ENCODE measurements around the gene NSF.
"Not testable (repeated sequence)": the region's sequence is repeated elsewhere in the genome, so short reads cannot be mapped to it uniquely, and the experiment has no call there.

Gene NSF

DNA sequence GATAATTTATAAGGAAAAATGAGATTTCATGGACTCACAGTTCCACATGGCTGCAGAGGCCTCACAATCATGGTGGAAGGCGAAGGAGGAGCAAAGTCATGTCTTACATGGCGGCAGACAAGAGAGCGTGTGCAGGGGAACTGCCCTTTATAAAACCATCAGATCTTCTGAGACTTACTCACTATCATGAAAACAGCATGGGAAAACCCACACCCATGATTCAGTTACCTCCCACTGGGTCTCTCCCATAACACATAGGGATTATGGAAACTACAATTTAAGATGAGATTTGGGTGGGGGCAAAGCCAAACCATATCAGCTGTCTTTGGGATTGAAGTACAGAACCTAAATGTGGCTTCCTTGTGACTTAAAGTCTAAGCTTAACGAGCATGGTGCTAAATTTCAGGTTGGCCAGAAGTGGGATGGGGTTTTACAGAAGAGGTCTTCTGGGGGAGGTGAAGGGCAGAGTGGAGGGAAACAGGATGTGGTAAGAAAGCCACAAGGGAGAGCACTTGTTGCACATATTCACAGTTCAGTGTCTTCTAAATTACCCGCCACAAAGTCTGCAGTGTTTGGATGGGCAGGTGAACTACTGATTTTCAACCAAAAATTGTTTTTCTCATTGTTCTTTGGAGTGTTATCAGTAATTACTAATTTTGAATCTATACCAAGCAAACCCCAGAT is 38.4 kb downstream of the NSF start:
- not testable (repeated sequence) for DNase-seq (ENCODE audit: low read depth in 2 of 2)

DNA sequence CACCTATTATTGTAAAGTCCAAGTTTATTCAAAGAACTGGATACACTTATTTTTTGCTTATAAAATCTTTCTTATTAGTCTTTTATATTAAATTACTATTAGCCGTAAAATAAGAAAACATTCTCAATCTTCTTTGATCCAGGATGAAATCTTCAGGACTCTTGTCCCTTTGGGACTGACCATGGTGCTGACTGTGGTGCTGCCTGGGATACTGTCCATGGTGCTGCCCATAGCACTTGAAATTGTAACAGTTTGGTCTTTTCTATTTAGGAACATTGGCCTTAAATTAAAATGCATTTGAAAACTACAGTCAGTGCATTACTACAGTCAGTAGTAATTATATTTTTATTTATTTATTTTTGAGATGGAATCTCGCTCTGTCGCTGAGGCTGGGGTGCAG is 41.7 kb downstream of the NSF start:
- DNase-seq (ENCODE audit: low read depth in 2 of 2) = not testable (repeated sequence)

DNA sequence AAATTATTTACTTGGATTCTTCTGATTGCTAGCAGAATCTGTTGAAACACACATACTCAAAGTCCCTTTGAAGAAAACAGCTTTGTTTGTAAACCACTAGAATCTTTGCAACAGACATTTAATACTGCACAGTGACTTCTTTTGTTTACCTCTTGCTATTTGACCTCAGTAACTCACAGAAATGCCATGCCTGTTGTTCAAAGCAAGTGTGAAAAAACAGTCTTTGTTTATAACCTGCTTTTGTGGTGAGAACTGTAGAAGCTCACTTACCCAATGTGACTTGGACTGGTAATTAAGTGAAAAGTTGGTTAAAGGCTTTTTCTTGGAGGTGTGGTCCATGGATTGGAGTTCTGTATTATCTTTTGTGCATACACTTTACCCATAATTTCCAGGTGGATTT is 44.4 kb downstream of the NSF start:
- not testable (repeated sequence) for DNase-seq (ENCODE audit: low read depth in 2 of 2)

DNA sequence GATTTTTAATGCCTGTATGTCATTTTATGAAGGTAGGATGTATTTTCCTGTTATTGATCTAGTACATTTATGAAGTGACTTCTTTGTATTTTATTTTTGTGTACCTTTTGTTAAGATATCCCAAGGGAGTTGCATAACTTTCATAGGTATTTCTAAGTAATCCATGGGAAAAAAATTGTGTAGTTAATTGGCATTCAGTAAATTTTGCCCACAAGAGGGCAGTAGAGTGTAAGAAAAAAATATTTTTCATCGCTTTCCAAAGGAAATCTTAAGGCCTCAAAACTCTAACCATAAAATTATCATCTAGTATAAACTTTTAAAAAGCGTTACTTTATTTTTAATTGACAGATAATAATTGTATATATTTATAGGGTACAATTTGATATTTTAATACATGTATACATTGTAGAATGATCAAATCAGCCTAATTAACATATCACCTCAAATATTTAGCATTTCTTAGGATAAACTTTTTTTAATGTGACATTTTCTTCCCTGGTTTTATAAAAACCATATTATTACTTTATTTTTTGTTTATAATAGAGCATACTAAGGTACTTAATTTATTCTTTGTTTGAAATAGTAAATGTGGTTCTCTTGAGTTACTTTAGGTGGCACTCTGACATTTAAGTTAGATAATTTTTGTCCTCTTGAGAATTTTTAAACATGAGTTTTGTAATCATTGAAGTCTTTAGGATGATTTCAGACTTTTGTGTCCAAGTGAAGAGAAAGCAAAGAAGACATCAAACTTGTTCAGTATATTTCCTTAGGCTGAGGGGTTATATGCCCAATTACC is 51.6 kb downstream of the NSF start:
- not testable (repeated sequence) for DNase-seq (ENCODE audit: low read depth in 2 of 2)

DNA sequence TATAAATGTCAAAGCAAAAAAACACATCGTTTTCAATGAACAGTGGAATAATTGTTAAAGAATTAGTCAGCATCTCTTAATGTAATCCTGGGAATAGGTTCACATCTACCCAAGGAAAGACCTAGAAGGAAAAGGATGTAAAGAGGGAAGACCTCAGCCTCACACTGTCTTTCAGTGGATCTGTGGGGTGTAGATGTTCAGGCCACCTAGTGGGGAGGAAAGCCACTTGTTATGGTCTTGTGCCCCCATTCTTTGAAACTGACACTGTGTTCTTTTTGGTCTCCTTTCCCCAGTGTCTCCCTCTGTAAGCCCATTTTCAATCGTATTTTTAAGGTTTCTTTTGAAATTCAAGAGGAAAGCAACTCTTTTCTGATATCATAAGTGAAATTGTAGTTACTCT is 56.8 kb downstream of the NSF start:
- not testable (repeated sequence) for DNase-seq (ENCODE audit: low read depth in 2 of 2)

DNA sequence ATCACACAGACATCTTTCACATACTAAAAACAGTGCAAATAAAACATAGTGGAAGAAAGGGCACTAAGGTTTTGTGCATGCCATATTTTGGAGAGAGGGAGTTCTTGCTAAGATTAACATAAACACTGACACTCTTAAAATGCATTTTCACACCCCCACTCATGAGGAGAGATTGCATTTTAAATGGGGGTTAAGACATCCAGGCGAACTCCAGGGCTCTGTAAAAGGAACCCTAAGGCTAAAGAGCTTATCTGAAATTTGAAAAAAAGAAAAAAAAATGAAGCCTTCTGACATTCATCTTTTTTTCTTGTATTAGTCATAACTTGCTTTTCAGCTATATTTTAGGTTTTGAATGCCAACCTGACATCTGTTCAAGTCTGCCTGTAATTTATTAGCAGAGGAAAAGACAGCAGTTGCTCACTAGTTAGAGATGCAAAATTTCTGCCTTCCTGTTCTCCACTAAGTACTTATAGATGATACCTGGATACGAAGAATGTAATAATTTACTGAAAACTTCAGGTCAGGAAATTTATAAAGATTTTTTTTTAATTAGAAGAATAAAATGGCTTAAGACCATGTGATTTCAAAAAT is 57.3 kb downstream of the NSF start:
- DNase-seq (ENCODE audit: low read depth in 2 of 2) = not testable (repeated sequence)

DNA sequence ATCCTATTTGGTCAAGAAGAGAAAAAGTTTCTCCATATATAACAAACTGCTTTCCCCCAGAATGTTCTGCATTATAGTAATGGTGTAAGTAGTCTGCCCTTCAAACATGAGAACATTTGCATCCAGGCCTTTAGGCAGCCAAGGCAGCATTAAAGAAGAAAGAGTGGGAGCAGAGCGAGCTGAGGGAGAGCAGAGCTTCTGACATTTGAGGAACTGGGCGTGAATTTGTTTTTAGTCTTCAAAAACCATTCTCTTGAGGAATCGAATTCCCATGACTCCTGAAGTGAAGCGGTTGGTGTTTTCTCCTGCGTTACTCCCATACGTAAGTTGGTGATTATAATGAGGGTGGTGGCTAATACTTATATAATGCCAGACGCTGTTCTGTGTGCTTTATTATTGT is 58.8 kb downstream of the NSF start:
- not testable (repeated sequence) for DNase-seq (ENCODE audit: low read depth in 2 of 2)

DNA sequence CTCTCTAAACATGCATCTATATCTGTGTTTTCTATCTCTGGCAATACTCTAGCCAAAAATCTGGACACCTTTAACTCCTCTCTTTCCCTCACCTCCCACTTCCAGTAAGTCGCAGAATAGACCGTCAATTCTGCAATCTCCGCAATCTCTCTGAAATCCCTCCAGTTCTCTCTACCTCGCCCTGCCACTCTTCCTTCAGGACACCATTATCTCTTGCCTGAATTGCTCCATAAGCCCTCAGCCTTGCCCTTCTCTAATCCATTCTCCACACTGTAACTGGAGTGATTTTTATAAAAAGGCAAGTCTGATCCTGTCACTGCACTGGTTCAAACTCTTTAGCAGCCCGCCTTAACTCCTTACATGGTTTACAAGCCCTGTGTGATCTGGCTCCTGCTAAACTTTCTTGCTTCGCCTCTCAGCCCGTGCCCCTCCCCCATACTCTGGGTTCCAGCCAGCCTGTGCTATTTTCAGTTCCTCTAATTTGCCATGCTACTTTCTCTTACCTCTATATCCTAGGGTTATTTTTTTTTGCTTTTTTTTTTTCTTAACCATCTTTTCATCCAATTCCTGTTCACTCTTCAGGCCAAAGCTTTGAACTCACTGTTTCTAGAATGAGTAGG is 61.7 kb downstream of the NSF start:
- not testable (repeated sequence) for DNase-seq (ENCODE audit: low read depth in 2 of 2)

DNA sequence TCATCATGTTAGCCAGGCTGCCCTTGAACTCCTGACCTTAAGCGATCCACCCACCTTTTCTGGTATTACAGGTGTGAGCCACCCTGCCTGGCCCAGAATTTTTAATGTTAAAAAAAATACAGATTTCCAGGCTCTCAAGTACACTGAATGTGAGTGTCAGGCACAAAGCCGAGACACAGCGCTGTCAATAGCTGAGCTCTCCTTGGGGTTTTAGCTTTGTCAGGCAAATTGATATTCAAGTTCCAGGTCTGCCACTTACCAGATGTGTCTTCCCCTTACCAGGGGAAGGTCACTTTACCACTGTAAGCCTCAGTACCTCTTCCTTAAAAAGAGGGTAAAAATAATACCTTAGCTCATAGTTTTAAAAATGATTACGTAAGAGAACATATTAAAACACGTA is 67.8 kb downstream of the NSF start:
- DNase-seq (ENCODE audit: low read depth in 2 of 2) = not testable (repeated sequence)

DNA sequence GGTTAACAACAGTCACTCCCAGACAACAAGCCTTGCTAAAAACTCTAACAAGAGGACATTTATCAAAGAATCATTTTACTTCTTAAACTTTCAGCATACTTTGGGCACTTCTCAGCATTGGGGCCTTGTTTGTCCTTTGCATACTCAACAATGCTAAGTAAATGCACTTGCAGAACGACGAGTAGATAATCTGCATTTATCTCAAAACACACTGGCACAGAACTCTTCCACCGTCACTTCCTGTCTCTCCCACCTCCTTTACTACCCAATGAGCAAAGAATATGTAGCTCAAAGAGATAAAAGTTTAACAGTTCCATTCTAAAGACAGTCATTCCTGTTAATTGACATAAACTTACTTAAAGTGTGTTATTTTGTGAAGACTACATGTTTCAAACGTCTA is 69.2 kb downstream of the NSF start:
- not testable (repeated sequence) for DNase-seq (ENCODE audit: low read depth in 2 of 2)

DNA sequence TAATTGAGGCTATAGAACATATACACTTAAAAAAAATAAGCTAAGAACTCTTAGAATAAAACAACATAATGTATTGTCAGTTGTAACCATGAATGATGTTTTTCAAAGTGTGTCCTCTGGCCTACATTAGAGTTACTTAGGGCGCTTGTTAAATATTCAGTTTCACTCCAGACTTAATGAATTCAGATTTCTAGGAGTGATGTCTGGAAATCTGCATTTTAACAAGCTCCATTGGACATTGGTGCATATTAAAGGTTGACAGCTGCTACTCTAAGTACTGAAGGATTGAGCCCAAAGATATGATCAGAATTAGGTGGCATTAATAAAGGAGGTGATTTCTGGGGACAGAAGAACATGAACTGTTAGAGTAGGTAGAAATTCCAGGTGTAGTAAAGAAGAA is 72.7 kb downstream of the NSF start:
- DNase-seq (ENCODE audit: low read depth in 2 of 2) = not testable (repeated sequence)

DNA sequence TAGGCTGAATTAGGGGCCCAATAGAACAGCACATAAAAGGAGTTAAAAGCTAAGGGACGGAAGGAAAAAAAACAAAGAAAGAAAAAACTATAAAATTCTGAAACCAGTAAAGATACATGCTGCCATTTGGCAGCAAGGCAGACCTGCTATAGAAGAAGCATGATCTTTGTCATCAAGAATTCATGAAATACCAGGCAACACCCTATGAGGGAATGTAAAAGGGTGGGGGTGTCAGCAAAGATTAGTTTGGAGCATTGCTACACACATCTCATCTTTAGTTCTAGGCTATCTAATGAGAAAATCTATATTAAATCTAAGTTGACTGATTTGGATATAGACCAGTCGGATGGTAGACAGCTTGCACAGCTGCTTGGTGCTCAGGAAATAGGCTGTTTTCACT is 73.1 kb downstream of the NSF start:
- DNase-seq (ENCODE audit: low read depth in 2 of 2) = not testable (repeated sequence)

DNA sequence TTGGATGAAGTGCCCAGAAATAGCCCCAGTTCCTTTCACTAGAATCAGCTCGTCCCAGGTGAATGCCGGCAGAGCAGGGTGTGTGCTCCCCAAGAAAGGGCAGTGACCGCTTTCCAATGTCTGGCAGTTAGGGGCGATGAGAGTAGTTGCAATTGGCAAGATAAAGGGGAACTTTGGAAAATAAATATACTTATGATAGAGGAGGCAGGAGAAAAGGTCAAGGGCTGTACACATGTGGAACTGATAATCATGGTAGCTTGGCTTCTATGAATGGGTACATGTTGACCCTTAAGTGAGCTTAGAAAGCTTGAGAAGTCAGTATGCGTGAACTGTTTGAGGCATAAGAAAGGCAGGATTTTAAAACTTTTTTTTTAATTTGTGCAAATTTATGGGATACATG is 75.5 kb downstream of the NSF start:
- DNase-seq (ENCODE audit: low read depth in 2 of 2) = not testable (repeated sequence)

DNA sequence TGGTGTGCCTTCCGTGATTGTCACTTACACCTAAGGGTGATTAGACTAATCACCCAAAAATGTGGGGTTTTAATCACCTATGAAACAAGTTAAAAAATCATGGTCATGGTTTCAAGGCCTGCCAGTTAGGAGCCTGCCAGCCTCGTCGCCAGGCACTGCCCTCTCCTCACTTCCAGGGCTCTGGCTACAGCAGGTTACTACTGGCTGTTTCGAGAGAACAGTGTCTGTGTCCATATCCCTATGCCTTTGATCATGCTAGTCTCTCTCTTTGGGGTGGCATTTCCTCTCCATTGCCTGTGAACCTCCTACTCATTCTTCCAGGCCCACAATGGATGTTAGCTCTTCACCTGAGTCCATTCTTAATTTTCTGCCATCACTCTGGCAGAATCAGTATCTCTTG is 80.3 kb downstream of the NSF start:
- DNase-seq (ENCODE audit: low read depth in 2 of 2) = not testable (repeated sequence)

DNA sequence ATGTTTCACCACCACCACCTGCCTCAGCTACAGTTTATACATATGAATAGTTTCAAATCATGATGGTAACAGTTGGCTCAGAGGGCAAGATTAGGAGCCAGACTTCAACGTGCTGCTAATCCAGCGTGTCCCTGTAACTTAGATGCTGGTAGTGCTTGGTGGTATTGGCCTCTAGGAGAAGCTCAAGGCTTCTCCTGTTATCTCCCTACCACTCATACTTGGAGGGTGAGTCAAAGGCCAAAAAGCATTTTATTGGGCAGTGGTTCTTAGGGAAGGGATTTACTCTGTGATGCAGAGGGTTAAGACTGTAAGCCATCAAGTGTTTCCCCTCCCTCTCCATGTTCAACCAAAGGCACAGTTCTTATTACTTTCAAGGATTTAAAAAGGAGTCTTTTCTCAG is 82.3 kb downstream of the NSF start:
- not testable (repeated sequence) for DNase-seq (ENCODE audit: low read depth in 2 of 2)

DNA sequence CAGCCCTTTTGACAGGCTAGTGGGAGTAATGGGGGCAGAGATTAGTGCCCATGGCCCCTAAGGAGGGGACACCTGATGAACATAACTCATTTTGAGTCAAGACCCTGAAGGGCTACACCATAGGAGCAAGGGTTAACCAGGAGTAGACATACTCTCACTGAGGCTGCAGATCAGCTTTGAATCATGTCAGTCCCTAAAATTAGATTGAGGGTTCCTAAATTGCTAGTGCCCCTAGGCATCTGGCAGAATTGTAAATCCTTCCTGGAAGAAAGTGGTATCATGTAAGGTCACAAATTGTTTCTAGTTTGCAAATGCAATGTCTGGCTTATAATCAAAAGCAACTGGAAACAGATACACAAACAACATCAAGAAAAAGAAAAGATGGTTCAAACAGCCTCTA is 87.3 kb downstream of the NSF start:
- DNase-seq (ENCODE audit: low read depth in 2 of 2) = not testable (repeated sequence)

DNA sequence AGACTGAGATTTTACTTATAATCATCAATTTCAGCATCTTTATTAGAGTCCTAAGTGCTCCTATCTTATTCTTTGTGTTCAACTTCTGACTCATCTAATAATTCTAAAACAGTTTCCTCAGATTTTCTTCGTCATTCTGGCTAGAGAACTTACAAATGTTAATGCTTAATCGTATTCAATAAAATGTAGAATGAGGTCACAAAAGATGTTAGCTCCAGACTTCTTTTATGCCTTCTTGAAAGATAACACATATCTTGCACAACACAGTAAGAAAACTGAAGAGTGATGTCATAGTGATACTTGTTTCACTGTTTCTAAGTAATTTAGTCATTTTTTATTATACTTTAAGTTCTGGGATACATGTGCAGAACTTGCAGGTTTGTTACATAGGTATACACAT is 93.2 kb downstream of the NSF start:
- not testable (repeated sequence) for DNase-seq (ENCODE audit: low read depth in 2 of 2)

DNA sequence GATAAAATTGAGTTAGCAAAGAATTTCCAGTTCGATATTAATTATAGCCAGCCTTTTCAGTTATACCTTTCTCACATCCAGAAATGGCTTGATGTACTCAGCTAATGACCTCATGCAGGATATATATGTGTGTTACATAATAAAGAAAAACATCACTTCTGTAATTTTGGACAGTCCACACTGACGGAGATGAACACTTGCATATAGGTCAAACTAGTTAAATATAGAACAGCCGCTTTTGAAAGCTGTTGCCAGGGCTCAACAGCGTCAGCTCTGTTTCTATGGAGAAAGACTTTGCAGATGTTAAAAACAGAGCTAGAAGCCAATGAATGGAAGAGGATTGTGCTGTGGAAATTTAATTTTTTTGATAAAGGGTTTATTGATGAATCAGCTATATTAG is 94.8 kb downstream of the NSF start:
- not testable (repeated sequence) for DNase-seq (ENCODE audit: low read depth in 2 of 2)

DNA sequence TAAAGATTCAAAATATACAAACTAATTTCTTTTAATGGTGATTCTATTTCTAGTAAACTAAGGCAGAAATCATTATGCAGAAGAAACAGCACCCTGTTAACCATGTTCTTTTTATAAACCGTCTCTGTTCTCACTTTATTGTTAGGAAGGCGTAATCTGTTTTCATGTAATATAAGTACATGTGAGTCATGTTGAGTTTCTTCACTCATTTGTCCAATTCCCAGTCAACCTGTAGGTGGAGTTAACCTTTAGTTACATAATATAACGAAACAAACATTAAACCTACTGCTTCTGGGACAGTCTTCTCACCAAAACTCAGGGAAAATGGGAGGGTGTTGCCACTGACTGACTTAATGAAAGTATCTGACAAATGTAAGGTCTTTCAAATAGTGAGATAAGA is 101.7 kb downstream of the NSF start:
- DNase-seq (ENCODE audit: low read depth in 2 of 2) = not testable (repeated sequence)

DNA sequence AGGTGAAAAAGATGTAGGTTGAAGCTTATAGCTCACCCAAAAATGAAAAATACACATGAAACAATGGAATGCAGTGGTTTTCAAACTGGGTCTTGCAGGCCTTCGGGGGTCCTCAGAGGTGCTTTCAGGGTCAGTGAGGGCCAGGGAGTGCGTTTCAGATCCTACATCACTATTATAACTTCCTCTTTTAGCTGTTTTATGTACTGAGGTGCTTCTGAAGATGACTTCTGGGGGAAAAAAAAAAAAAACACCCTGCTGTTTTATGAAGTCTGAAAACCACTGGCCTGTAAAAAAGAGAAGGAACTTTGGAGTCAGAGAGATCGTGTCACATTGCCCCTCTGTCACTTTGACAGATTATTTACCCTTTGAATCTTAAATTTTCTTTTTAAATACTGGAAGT is 102.8 kb downstream of the NSF start:
- DNase-seq (ENCODE audit: low read depth in 2 of 2) = not testable (repeated sequence)

DNA sequence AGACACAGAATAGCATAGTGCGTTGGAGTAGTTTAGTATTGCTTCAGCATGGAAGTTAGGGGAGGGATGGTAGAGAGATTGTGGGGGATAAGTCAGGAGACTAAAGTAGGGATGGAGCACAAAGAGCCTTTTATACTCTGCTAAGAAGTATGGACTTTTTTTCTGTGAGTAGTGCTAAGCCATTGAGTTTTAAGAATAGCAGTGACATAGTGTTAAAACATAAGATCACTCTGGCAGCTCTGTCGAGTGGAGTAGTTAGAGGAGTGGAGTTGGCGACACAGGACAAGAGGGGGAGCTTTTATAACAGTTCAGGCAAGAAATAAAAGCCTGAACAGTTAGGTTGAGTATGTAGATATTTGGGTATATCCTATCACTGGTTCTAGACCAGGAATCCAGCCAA is 106.1 kb downstream of the NSF start:
- not testable (repeated sequence) for DNase-seq (ENCODE audit: low read depth in 2 of 2)

DNA sequence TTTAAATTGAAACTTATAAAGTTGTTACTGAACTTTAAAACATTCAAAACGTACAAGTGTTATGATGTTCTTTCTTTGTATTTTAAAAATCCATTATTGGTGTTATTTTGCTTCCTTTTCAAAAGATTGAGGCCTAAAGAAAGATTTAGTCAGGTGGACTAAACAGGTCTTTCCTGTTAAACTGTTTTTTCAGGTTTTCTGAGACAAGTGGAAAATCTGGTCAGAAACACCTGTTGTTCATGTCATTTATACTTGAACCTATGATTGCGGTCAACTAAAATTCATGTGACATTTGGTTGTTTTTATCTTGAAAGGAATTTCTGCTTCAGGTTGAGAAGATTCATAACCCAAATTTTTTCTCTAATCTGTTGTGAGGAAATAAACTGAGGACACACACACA is 108.5 kb downstream of the NSF start:
- DNase-seq (ENCODE audit: low read depth in 2 of 2) = not testable (repeated sequence)

Measured in stimulated activated CD4-positive, alpha-beta T cell treated with anti-CD3 and anti-CD28 coated beads, Interleukin-1b, Interleukin-23, amount 100 ng/mL, for 4 hours (primary cell).